SU-DHL-6 (cell line): Measurements from ENCODE around the gene MERTK.
"Not testable (repeated sequence)": the region's sequence is repeated elsewhere in the genome, so short reads cannot be mapped to it uniquely, and the experiment has no call there.

ENCODE experiments used
- H2AFZ ChIP-seq: fragments of 200-600 bp; sonication (generic); 2 replicates; pipeline ENCODE4 v1.6.1; 2014; ENCODE audit warnings: low read depth, mild to moderate bottlenecking, moderate library complexity, mixed read lengths, antibody characterized with exemption, low read length; ENCODE audit not compliant: severe bottlenecking
- H3F3A ChIP-seq: fragments of 200-600 bp; shearing (Covaris generic); 2 replicates; pipeline ENCODE4 v1.6.0; 2016; ENCODE audit warnings: antibody characterized with exemption, mild to moderate bottlenecking; ENCODE audit not compliant: insufficient read depth
- H3K27ac ChIP-seq: fragments of 200-600 bp; sonication (generic); 2 replicates; pipeline ENCODE4 v1.5.1; 2016; ENCODE audit warnings: low read depth, mild to moderate bottlenecking, low read length, moderate library complexity, mixed read lengths
- H3K27me3 ChIP-seq: fragments of 200-600 bp; sonication (generic), shearing (Covaris generic); 2 replicates; pipeline ENCODE4 v1.6.0; 2014; ENCODE audit warnings: mild to moderate bottlenecking, low read length
- H3K36me3 ChIP-seq: fragments of 200-600 bp; sonication (generic); 2 replicates; pipeline ENCODE4 v1.6.1; 2014; ENCODE audit warnings: mild to moderate bottlenecking, low read length, mixed read lengths
- H3K4me2 ChIP-seq: fragments of 300-600, 200-600 bp; shearing (Covaris generic), sonication (generic); 2 replicates; pipeline ENCODE4 v1.6.0; 2014; ENCODE audit warnings: low read length, low read depth, mild to moderate bottlenecking; ENCODE audit not compliant: poor library complexity, severe bottlenecking
- H3K4me3 ChIP-seq: fragments of 200-600 bp; sonication (generic); 2 replicates; pipeline ENCODE4 v1.5.1; 2014; ENCODE audit warnings: antibody characterized with exemption, low read length, mild to moderate bottlenecking, mixed read lengths; ENCODE audit not compliant: insufficient read depth, poor library complexity, severe bottlenecking
- H3K79me2 ChIP-seq: fragments of 200-600 bp; sonication (generic); 2 replicates; pipeline ENCODE4 v1.6.1; 2014; ENCODE audit warnings: mild to moderate bottlenecking, low read length, moderate library complexity; ENCODE audit not compliant: insufficient read depth
- H3K9ac ChIP-seq: fragments of 200-600 bp; sonication (generic); 2 replicates; pipeline ENCODE4 v1.7.0; 2014; ENCODE audit warnings: mild to moderate bottlenecking, low read length
- H3K9me2 ChIP-seq: fragments of 200-600 bp; sonication (generic); replicated peaks from 2 replicates; pipeline ENCODE4 v1.6.1; 2014; ENCODE audit warnings: low read length; ENCODE audit not compliant: insufficient read depth
- H3K9me3 ChIP-seq: fragments of 200-600 bp; sonication (generic); 2 replicates; pipeline ENCODE4 v1.6.1; 2014; ENCODE audit warnings: low read length, mixed read lengths; ENCODE audit not compliant: insufficient read depth
- H4K20me1 ChIP-seq: fragments of 200-600 bp; sonication (generic); 2 replicates; pipeline ENCODE4 v1.6.1; 2014; ENCODE audit warnings: low read depth, mild to moderate bottlenecking, antibody characterized with exemption, low read length, moderate library complexity, mixed read lengths
- CTCF ChIP-seq: fragments of 200-600 bp; sonication (generic); IDR thresholded peaks from one replicate; pipeline ENCODE4 v1.5.1; 2017; ENCODE audit warnings: antibody characterized with exemption, mild to moderate bottlenecking, low read length, moderate library complexity; ENCODE audit not compliant: insufficient read depth, poor library complexity, severe bottlenecking
- EZH2phosphoT487 ChIP-seq: fragments of 200-600 bp; sonication (generic), shearing (Covaris generic); conservative IDR thresholded peaks from 2 replicates; pipeline ENCODE4 v1.6.1; 2018; ENCODE audit warnings: mild to moderate bottlenecking, antibody characterized with exemption, low read length, moderate library complexity, mixed read lengths

MERTK gene

DNA sequence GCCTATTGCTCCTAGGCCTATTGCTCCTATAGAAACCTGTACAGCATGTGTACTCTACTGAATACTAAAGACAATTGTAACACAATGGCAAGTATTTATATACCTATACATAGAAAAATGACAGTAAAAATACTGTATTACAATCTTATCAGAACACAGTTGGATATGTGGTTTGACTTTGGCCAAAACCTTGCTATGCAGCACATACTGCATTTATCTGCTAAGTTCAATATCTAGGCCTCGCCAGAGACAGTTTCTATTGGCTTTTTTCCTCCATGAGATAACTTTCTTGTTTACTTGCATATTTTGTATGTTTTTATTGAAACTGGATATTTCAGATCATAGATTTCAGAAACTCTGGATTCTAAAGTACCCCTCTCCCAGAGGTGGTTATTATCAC is 137.4 kb downstream of the MERTK start:
- H3K79me2 ChIP-seq = no peaks in the 10 kb centered on the region
- no peak overlapping the region for H3K27ac ChIP-seq
- H4K20me1 ChIP-seq = no peaks in the 10 kb centered on the region
- H3K27me3 ChIP-seq = no peaks in the 10 kb centered on the region
- TF ChIP-seq EZH2phosphoT487 = no peak
- TF ChIP-seq CTCF = no peak
- H3K9ac ChIP-seq = no peak overlapping the region
- H3K9me3 ChIP-seq = no peaks in the 10 kb centered on the region; the same call in 1 of the 2 replicates
- no peak overlapping the region for H3K4me3 ChIP-seq
- no peaks in the 10 kb centered on the region for H3K9me2 ChIP-seq
- no peaks in the 10 kb centered on the region for H3K36me3 ChIP-seq
- H3F3A ChIP-seq = no peaks in the 10 kb centered on the region
- H2AFZ ChIP-seq = no peak overlapping the region
- H3K4me2 ChIP-seq = no peak overlapping the region

- H3K9me3 ChIP-seq, H4K20me1 ChIP-seq, H3K4me2 ChIP-seq, H3K36me3 ChIP-seq, H3K9ac ChIP-seq, H3K27me3 ChIP-seq, H3K4me3 ChIP-seq, H3K9me2 ChIP-seq, H3K27ac ChIP-seq, H2AFZ ChIP-seq, H3K79me2 ChIP-seq, H3F3A ChIP-seq: not testable (repeated sequence)
Observed at GRCh38 chr2:112039556-112039955, 141.1 kb downstream of the MERTK start.

- H4K20me1 ChIP-seq, H3K4me2 ChIP-seq, H3K9me2 ChIP-seq, H3K9ac ChIP-seq, H3F3A ChIP-seq, H3K9me3 ChIP-seq, H3K27ac ChIP-seq, H2AFZ ChIP-seq, H3K27me3 ChIP-seq, H3K4me3 ChIP-seq, H3K36me3 ChIP-seq, H3K79me2 ChIP-seq: not testable (repeated sequence)
Observed at GRCh38 chr2:112040066-112040465, 141.7 kb downstream of the MERTK start.

DNA sequence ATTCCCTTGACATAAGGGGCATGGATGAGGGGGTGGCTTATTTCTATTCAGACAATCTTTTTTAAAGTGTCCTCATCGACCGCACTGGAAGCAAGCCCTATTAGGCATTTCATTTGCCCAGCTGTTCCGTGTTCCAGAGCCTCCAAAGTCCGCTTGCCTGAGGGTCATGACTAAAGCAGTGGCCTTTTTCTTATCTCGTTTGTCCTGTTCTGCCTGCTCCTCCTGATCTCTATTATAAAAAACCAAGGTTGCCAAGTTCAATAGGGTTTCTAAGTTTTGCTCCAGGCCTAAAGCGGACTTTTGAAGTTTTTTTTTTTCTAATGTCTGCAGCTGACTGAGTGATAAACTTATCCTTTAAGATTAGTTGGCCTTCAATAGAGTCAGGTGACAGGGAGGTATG is 143.1 kb downstream of the MERTK start:
- H3K4me2 ChIP-seq, H3K9ac ChIP-seq, H3K36me3 ChIP-seq, H3K27ac ChIP-seq, H4K20me1 ChIP-seq, H3K4me3 ChIP-seq, H3K79me2 ChIP-seq, H3F3A ChIP-seq, H3K9me2 ChIP-seq, H3K9me3 ChIP-seq, H2AFZ ChIP-seq, H3K27me3 ChIP-seq: not testable (repeated sequence)

GRCh38 chr2:112045446-112046014 is 147.1 kb downstream of the MERTK start:
- H3K27ac ChIP-seq = no peak overlapping the region
- no peak overlapping the region for H2AFZ ChIP-seq
- H3F3A ChIP-seq = no peaks in the 10 kb centered on the region
- H3K4me2 ChIP-seq = no peak overlapping the region
- no peak for TF ChIP-seq EZH2phosphoT487
- no peak for TF ChIP-seq CTCF
- no peak overlapping the region for H3K4me3 ChIP-seq
- no peaks in the 10 kb centered on the region for H3K79me2 ChIP-seq
- H3K9me3 ChIP-seq = no peaks in the 10 kb centered on the region
- H3K27me3 ChIP-seq = no peaks in the 10 kb centered on the region
- no peaks in the 10 kb centered on the region for H4K20me1 ChIP-seq
- no peaks in the 10 kb centered on the region for H3K36me3 ChIP-seq
- H3K9ac ChIP-seq = no peak overlapping the region
- no peaks in the 10 kb centered on the region for H3K9me2 ChIP-seq
